ENCODE data around the gene MAPKAPK3.

Gene MAPKAPK3

DNA sequence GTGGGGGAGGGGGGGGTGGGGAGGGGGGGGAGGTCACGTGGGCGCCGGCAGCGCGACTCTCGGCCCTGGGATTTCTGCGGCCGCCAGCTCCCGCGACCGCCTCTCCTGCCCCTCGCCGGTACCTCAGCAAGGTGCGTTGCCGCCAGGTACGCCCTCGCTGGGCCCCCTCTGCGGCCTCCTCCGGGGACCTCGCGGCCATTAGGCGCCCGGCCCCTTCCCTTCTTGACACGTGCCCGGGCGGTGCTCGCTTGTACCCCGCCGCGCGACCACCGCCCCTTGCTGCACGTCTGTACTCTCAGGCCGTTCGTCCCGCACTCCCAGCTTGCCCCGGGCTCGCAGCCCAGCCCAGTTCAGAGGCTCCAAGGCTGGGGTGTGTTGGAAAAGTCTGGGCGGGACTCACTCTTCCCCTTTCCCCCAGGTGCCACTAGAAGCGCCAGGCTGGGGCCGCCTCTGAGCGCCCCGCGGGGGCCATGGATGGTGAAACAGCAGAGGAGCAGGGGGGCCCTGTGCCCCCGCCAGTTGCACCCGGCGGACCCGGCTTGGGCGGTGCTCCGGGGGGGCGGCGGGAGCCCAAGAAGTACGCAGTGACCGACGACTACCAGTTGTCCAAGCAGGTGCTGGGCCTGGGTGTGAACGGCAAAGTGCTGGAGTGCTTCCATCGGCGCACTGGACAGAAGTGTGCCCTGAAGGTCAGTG is at the start of gene MAPKAPK3:
Gene MAPKAPK3 (plus strand): TSS at position 56 of the 696 bp plus-strand sequence. CDS start 415 bp downstream, at position 471.
- no peak for TF ChIP-seq JUND (IDR thresholded peaks at IDR 0.05; ENCODE audit: low read depth)
- in situ Hi-C loops (cut with HindIII; ENCODE audit: low pct_unique_long_range_greater_than_20kb, low sequenced_read_pairs): no loop called here
- DNase-seq (ENCODE audit: low read depth in 1 of 2, low spot score in 1 of 2): peak in 1 of 2 experiments; percentile 42

DNA sequence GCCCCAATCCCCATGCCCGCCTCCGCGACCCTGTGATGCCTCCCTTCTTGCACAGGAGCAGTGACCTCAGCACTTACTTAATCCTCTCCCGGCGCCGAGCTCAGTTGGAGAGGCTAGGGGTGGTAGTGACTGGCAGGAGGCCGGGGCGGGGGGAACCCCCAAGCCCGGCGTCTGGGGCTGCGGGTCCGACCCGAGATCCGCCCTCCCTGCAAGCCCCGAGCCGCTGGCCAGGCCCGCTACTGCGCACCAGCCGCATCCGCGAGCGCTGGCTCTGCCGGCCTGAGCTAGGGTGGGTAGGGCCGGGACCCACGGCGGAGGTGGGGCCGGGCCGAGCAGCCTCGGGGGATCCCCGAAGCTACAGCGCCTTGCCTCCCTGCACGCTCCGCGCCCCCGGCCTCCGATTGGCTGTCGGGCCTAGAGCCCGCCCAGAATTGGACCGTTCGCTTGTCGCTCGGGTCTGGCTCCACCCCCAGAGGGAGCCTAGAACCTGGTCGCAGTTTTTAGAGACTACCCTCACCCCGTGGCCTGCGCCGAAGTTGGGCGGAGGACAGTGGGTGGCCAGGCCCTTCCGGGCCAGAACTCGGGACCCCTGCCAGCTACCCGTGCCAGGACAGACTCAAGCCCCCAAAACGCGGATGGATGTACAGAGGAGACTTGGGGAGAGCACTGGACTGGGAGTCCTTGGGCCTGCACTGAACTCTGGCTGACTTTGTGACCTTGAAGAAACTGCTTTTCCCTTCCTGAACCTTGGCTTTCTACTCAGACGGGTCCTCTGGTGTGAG is 49.4 kb upstream of the MAPKAPK3 start, which contains the start of gene C3orf18:
Gene C3orf18 (minus strand): TSS at position 362 of the 782 bp plus-strand sequence. CDS start 2,048 bp downstream, outside the sequence.
- in situ Hi-C loops (cut with HindIII; ENCODE audit: low pct_unique_long_range_greater_than_20kb, low sequenced_read_pairs): no loop called here
- TF ChIP-seq JUND (IDR thresholded peaks at IDR 0.05; ENCODE audit: low read depth): no peak

DNA sequence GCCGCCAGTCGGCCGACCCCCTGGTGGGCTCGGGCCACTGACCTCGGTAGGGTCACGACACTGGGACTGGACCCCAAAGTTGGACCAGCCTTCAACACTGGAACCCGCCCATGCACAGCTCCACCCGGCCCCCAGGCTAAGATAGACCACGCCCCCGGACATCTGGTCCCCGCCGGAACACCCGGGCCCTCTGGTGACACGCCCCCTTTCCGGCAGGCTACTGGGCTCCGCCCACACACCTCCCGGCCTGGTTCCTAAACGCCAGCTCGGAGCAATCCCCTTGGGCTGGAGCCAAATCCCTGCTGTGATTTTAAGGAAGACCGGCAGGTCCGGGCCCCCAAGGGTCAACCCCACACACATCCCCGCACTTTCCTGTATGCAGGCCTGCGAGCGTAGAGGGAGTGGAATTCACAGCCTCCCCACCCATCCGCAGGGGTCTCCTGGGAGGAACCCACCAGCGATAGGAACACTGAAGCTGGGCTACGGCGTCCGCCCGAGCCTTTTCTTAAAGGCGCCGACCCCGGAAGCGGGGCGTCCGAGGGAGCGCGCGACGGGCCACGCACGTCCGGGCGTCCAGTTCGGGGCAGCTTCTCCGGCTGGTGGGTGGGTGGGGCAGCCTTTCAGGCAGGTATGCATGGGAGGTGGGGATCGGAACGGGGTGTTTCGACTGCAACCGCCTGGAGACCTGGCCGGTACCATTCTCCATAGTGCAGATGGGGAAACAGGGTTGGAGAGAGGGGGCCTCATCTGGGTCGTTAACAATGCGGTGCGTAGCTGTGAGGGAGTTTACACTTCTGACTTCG is 47.8 kb upstream of the MAPKAPK3 start, which contains the start of gene HEMK1:
Gene HEMK1 (plus strand): TSS at position 576 of the 803 bp plus-strand sequence. CDS start 1,583 bp downstream, outside the sequence.
- DNase-seq (ENCODE audit: low read depth in 1 of 2, low spot score in 1 of 2): peak; percentile 93 to 95
- TF ChIP-seq JUND (IDR thresholded peaks at IDR 0.05; ENCODE audit: low read depth): no peak
- in situ Hi-C loops (cut with HindIII; ENCODE audit: low pct_unique_long_range_greater_than_20kb, low sequenced_read_pairs): no loop called here

More for the DNA sequence above, 49.4 kb upstream of the MAPKAPK3 start, which contains the start of gene C3orf18:
- peak; percentile 72 to 96 for DNase-seq (ENCODE audit: low read depth in 1 of 2, low spot score in 1 of 2)

DNA sequence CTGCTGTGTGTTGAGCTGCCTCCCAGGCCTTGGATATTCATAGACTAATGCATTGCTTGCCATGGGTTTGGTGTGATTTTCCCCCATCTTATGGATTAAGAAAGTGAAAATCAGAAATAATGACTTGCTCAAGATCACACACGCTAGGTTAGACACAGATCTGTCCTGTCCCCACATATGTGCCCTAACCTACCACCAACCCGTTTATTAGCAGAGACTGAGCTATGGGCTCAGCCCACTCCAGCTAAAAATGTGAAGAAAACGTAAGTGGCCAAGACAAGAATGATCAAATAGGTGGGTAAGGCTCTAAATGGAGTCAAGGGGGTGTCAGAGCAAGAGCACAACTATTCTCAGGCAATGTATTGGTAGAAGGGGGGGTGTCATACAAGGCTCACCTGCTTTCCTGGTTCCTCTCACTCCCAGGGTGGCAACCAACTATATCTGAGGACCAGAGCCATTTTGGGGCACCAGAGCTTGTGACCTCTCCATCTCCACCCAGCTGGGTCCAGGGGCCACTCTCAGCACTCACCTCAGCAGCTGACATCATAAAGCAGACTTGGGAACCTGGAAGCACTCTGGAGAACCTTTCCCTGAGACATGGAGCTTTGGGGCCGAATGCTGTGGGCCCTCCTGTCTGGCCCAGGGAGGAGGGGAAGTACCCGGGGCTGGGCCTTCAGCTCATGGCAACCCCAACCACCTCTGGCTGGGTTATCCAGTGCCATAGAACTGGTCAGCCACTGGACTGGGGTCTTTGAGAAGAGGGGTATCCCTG is 46.3 kb upstream of the MAPKAPK3 start:
- DNase-seq (ENCODE audit: low read depth in 1 of 2, low spot score in 1 of 2): no peak
- TF ChIP-seq JUND (IDR thresholded peaks at IDR 0.05; ENCODE audit: low read depth): no peak
- in situ Hi-C loops (cut with HindIII; ENCODE audit: low pct_unique_long_range_greater_than_20kb, low sequenced_read_pairs): no loop called here

DNA sequence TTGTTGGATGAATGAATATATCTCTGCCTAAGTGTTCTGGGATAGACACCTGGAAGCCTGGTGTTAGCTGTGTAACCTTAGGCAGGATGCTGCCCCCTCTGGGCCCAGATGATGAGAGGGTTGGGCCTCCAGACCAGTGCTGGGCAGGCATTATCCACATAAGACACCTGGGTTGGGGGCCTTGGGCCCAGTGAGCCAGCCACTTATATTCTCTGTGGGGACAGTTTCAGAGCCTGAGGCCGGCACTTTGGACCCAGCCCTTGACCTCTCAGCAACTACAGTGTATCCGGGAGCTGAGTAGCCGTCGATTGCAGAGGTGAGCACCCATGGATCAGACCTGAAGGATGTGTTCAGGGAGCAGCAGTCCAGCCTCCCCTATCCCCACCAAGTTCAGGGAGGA is 45.5 kb upstream of the MAPKAPK3 start:
- in situ Hi-C loops (cut with HindIII; ENCODE audit: low pct_unique_long_range_greater_than_20kb, low sequenced_read_pairs): no loop called here
- TF ChIP-seq JUND (IDR thresholded peaks at IDR 0.05; ENCODE audit: low read depth): no peak
- no peak for DNase-seq (ENCODE audit: low read depth in 1 of 2, low spot score in 1 of 2)

DNA sequence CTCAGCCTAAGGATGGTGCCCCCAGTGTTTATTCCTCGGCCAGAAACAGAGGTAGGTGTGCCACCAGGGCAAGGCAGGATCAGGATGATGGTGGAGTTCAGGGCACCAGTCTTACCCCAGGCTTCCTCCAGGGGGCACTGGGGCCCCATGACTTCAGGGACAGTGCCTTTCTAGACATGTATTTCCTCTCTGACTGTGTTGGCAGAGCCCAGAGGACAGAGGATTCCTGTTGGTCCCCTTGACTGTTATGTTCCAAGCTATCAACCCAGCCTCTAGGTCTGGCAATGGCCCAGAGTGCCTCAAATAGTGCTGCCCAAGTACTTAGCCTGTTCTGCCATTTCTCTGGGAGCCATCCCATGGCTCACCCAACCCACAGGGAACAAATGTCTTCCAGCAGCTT is 44.8 kb upstream of the MAPKAPK3 start:
- in situ Hi-C loops (cut with HindIII; ENCODE audit: low pct_unique_long_range_greater_than_20kb, low sequenced_read_pairs): no loop called here
- DNase-seq (ENCODE audit: low read depth in 1 of 2, low spot score in 1 of 2): peak; percentile 50 to 81
- no peak for TF ChIP-seq JUND (IDR thresholded peaks at IDR 0.05; ENCODE audit: low read depth)

DNA sequence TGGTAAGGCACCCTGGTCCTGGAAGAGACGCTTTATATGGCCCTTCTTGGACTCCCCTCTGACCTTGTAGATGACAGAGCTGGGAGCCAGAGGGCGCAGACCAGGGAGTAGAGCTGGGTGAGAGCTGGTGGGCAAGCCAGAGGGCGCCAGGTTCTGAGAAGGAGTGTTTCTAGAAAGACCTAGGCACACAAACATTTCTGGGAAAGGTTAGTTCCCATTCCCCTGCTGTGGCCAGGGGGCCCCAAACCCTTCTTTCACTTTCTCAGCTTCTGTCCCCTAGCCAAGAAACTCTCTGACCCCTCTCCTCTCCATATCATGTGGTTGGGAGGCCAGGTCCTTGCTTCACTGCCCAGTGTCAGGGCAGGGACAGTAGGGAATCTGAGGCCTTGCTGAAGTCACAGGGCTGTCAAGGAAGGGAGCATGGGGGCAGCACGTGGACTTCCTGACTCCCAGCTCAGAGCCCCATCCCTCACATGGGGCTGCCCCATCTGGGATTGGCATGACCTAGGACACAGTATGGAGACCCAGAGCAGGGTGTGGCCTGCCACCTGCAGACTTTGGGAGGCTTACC is 44.1 kb upstream of the MAPKAPK3 start:
- in situ Hi-C loops (cut with HindIII; ENCODE audit: low pct_unique_long_range_greater_than_20kb, low sequenced_read_pairs): no loop called here
- no peak for TF ChIP-seq JUND (IDR thresholded peaks at IDR 0.05; ENCODE audit: low read depth)
- no peak for DNase-seq (ENCODE audit: low read depth in 1 of 2, low spot score in 1 of 2)

DNA sequence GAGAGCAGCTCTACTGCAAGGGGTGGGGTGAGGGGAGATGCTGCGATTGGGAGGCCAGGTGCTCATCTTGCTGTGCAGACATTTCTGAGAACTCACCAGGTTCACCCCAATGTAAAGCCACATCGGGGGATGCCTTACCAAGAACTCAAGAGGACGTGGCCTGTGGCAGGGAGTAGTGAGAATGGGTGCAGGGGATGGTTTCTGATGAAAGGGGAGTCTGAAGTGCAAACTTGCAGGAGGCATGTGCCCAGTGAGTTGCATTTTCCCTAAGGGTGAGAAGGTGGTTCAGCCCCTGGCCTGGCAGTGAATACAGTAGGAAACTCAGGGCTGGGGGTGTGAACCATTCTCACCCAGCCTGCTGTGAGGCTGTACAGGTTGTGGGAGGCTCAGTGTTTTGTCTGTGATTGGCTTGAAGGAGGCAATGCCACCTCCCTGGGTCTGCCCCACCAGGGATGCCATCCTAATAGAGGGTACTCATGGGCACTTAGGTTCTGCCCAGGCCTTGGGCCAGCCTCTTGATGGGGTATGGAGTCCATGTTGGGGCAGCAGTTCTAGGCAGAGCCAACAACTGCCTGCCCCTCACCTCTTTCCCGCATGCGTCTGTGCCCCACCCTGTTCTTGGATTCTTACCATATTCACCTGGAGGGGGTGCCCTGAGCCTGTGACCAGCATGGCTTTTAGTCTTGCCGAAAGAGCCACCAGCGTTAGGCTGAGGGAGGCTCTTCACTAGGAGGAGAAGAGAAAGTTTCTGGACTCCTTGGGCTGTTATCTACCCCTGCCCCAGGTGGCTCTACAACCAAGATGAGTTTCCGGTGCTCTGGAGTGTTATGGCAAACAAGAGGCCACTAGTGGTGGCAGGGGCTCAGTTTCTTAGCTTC is 43.1 kb upstream of the MAPKAPK3 start:
- no peak for DNase-seq (ENCODE audit: low read depth in 1 of 2, low spot score in 1 of 2)
- in situ Hi-C loops (cut with HindIII; ENCODE audit: low pct_unique_long_range_greater_than_20kb, low sequenced_read_pairs): no loop called here
- TF ChIP-seq JUND (IDR thresholded peaks at IDR 0.05; ENCODE audit: low read depth): no peak

DNA sequence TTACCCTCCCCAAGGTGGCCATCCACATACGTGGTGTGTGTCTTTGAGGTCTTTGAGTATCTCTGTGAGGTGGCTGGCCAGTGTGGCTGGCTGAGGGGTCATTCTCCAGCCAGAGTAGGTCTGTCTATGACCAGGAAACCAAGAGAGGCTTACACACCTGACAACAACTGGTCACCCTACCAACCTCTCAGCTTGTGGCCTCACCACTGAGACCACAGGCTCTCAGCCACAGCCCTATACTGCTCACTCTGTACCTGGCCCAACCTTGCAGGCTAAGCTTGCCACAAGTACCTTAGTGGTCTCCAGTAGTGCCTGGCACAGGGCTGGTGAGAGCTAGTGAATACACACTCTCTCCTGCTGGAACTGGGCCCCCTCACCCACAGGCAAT is 42.5 kb upstream of the MAPKAPK3 start:
- no peak for DNase-seq (ENCODE audit: low read depth in 1 of 2, low spot score in 1 of 2)
- TF ChIP-seq JUND (IDR thresholded peaks at IDR 0.05; ENCODE audit: low read depth): no peak
- in situ Hi-C loops (cut with HindIII; ENCODE audit: low pct_unique_long_range_greater_than_20kb, low sequenced_read_pairs): no loop called here

DNA sequence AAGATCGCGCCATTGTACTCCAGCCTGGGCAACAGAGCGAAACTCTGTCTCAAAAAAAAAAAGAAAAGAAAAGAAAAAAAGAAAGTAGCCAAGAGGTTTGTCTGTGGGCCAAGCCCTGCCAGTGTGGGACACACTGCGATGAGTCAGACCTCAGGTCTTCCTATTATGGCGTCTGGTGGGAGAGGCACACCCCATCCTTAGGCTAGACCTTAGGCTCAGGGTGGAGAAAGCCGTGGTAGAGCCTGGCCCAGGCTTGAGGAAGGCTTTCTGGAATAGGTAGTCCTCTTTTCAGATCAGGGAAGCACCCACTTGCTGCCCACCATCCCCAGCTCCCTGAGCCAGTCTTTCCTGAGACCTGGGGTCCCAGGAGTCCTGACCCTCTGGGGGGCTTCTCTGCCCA is 41.6 kb upstream of the MAPKAPK3 start:
- DNase-seq (ENCODE audit: low read depth in 1 of 2, low spot score in 1 of 2): no peak
- TF ChIP-seq JUND (IDR thresholded peaks at IDR 0.05; ENCODE audit: low read depth): no peak
- in situ Hi-C loops (cut with HindIII; ENCODE audit: low pct_unique_long_range_greater_than_20kb, low sequenced_read_pairs): no loop called here

DNA sequence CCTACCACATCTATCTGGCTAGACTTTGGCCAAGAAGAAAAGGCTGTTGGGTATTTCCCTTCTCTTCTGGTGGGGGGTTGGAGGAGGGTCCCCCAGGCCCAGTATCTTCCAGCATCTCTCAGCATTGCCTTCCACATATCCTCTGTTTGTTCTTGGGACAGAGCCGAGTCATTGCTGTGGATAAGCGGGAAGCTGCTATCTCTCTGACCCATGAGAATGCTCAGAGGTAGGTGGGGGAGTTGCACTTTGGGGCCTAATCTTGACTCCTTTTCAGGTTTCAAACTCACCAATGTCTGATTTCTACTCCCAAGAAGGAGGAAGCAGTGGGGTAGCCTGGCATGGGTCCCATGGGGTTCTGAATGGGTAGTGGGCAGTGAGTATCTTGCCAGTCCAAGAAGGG is 39.6 kb upstream of the MAPKAPK3 start:
- DNase-seq (ENCODE audit: low read depth in 1 of 2, low spot score in 1 of 2): no peak
- in situ Hi-C loops (cut with HindIII; ENCODE audit: low pct_unique_long_range_greater_than_20kb, low sequenced_read_pairs): no loop called here
- TF ChIP-seq JUND (IDR thresholded peaks at IDR 0.05; ENCODE audit: low read depth): no peak
